ENCODE data around the gene COX7A2.

COX7A2 gene

GRCh38 chr6:75188221-75188925 lies 55.2 kb downstream of the COX7A2 start:
- no peak for DNase-seq (ENCODE audit: low read depth)
- H3K4me3 ChIP-seq (ENCODE audit: low read depth, low read length): no peak overlapping the region

More at GRCh38 chr6:75188221-75188925, 55.2 kb downstream of the COX7A2 start:
- no peak for TF ChIP-seq CTCF (IDR thresholded peaks at IDR 0.05; ENCODE audit: insufficient read depth, low read depth, low read length, missing control alignments)

Measured in GM12865 (cell line).